ENCODE data around the gene TMEM86A. TPM values are rescaled to one million over a fixed set of nuclear protein-coding genes. Genes with fewer than 3 reads are reported as not detected.

The TMEM86A gene
- total and polyA plus RNA-seq, 2 of the 13 experiments (the other 11 are each of a cell fraction or from before 2014, with no cell fraction given) = 0.03 to 0.07 TPM

GRCh38 chr11:18730020-18730419, 31.4 kb downstream of the TMEM86A start (continued):
- TF ChIP-seq, protein P1, sequence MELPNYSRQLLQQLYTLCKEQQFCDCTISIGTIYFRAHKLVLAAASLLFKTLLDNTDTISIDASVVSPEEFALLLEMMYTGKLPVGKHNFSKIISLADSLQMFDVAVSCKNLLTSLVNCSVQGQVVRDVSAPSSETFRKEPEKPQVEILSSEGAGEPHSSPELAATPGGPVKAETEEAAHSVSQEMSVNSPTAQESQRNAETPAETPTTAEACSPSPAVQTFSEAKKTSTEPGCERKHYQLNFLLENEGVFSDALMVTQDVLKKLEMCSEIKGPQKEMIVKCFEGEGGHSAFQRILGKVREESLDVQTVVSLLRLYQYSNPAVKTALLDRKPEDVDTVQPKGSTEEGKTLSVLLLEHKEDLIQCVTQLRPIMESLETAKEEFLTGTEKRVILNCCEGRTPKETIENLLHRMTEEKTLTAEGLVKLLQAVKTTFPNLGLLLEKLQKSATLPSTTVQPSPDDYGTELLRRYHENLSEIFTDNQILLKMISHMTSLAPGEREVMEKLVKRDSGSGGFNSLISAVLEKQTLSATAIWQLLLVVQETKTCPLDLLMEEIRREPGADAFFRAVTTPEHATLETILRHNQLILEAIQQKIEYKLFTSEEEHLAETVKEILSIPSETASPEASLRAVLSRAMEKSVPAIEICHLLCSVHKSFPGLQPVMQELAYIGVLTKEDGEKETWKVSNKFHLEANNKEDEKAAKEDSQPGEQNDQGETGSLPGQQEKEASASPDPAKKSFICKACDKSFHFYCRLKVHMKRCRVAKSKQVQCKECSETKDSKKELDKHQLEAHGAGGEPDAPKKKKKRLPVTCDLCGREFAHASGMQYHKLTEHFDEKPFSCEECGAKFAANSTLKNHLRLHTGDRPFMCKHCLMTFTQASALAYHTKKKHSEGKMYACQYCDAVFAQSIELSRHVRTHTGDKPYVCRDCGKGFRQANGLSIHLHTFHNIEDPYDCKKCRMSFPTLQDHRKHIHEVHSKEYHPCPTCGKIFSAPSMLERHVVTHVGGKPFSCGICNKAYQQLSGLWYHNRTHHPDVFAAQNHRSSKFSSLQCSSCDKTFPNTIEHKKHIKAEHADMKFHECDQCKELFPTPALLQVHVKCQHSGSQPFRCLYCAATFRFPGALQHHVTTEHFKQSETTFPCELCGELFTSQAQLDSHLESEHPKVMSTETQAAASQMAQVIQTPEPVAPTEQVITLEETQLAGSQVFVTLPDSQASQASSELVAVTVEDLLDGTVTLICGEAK (IDR thresholded peaks at IDR 0.05) = no peak
- TF ChIP-seq, protein P1 (CRISPR knock-in tag; IDR thresholded peaks at IDR 0.05) = no peak
- TF ChIP-seq MTA3 (CRISPR knock-in tag; IDR thresholded peaks at IDR 0.05) = no peak
- TF ChIP-seq DRAP1 (CRISPR knock-in tag; IDR thresholded peaks at IDR 0.05) = no peak
- no peak for TF ChIP-seq ZNF431 (CRISPR knock-in tag; IDR thresholded peaks at IDR 0.05; ENCODE audit: borderline replicate concordance, low read depth)
- TF ChIP-seq ZSCAN9 (CRISPR knock-in tag; IDR thresholded peaks at IDR 0.05; ENCODE audit: borderline replicate concordance) = no peak
- TF ChIP-seq HOXD1 (CRISPR knock-in tag; IDR thresholded peaks at IDR 0.05) = no peak
- no peak for TF ChIP-seq HIC2 (CRISPR knock-in tag; IDR thresholded peaks at IDR 0.05; ENCODE audit: low read depth)
- no peak for TF ChIP-seq ZBTB39 (CRISPR knock-in tag; IDR thresholded peaks at IDR 0.05)
- TF ChIP-seq, protein P2, sequence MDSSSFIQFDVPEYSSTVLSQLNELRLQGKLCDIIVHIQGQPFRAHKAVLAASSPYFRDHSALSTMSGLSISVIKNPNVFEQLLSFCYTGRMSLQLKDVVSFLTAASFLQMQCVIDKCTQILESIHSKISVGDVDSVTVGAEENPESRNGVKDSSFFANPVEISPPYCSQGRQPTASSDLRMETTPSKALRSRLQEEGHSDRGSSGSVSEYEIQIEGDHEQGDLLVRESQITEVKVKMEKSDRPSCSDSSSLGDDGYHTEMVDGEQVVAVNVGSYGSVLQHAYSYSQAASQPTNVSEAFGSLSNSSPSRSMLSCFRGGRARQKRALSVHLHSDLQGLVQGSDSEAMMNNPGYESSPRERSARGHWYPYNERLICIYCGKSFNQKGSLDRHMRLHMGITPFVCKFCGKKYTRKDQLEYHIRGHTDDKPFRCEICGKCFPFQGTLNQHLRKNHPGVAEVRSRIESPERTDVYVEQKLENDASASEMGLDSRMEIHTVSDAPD (CRISPR knock-in tag; IDR thresholded peaks at IDR 0.05) = no peak
- no peak for TF ChIP-seq ZSCAN12 (CRISPR knock-in tag; IDR thresholded peaks at IDR 0.05)
